Left lung (tissue), 10 donors: ENCODE data around the gene TUBGCP2. TPM values are rescaled to one million over a fixed set of nuclear protein-coding genes. Genes with fewer than 3 reads are reported as not detected.
A peak's percentile ranks its signal among the peaks of the same experiment; 100 is the strongest.

ENCODE experiments used
- ATAC-seq: fragments of 200-7000 bp; cut with Tn5 transposase; one replicate; pipeline ENCODE4 v1.9.1; 2020; ENCODE audit warnings: moderate library complexity
- DNase-seq, 4 donors: peaks; one replicate each; pipeline ENCODE4 v3.0.0-alpha.2; 2013 to 2020
- H3K27ac ChIP-seq, 2 donors: fragments of 200-600 bp; sonication (generic) in 1 of 2; one replicate each; pipeline versions ENCODE4 v1.5.0 to v1.8.0; 2020 to 2021
- H3K27me3 ChIP-seq, 2 donors: fragments of 200-600 bp; sonication (generic) in 1 of 2; one replicate each; pipeline versions ENCODE4 v1.5.0 to v1.8.0; 2020 to 2021
- H3K36me3 ChIP-seq, 2 donors: fragments of 200-600 bp; sonication (generic) in 1 of 2; one replicate each; pipeline versions ENCODE4 v1.5.0 to v1.8.0; 2020 to 2021
- H3K4me1 ChIP-seq, 2 donors: fragments of 200-600 bp; one replicate each; pipeline ENCODE4 v1.8.0; 2021
- H3K4me3 ChIP-seq, 2 donors: fragments of 200-600 bp; sonication (generic) in 1 of 2; one replicate each; pipeline versions ENCODE4 v1.5.0 to v1.8.0; 2020 to 2021; ENCODE audit warnings: mild to moderate bottlenecking in 1 of 2
- H3K9me3 ChIP-seq, 2 donors: fragments of 200-600 bp; sonication (generic) in 1 of 2; one replicate each; pipeline versions ENCODE4 v1.5.0 to v1.8.0; 2020 to 2021
- intact Hi-C, 2 donors: fragments of 100-400 bp; cut with DNase I; formaldehyde crosslinking; loops; one replicate each; pipeline versions ENCODE4 v1.11.2 to v1.14.2; 2022
- polyA plus RNA-seq, 6 donors: library from polyadenylated mRNA; unstranded; fragments of 120-200 nt; gene quantifications; one replicate each; pipeline ENCODE4 v1.2.1, GENCODE V29; 2013; ENCODE audit not compliant: insufficient read length in 6 of 6
- total RNA-seq, 2 donors: library from RNA; stranded (reverse); fragmentation: NEBNext Ultra II Directional; extraction: Animal tissue kit (Norgen Biotek cat#: 25700); gene quantifications; one replicate each; pipeline ENCODE4 v1.2.1, GENCODE V29; 2021
- TF ChIP-seq, protein P1 (sequence below), 2 donors: fragments of 200-600 bp; sonication (generic) in 1 of 2; IDR thresholded peaks; one replicate each; pipeline versions ENCODE4 v1.5.0 to v1.8.0; 2021; ENCODE audit warnings: antibody characterized with exemption in 2 of 2
- donor health status: DM: no; HTN: yes; CAD: no.
- donor health status: DM: no; HTN: no; CAD: no.

Gene TUBGCP2
- total and polyA plus RNA-seq, 8 donors = 44.2 to 62.3 (median 52.1) TPM

- TF ChIP-seq, protein P1, sequence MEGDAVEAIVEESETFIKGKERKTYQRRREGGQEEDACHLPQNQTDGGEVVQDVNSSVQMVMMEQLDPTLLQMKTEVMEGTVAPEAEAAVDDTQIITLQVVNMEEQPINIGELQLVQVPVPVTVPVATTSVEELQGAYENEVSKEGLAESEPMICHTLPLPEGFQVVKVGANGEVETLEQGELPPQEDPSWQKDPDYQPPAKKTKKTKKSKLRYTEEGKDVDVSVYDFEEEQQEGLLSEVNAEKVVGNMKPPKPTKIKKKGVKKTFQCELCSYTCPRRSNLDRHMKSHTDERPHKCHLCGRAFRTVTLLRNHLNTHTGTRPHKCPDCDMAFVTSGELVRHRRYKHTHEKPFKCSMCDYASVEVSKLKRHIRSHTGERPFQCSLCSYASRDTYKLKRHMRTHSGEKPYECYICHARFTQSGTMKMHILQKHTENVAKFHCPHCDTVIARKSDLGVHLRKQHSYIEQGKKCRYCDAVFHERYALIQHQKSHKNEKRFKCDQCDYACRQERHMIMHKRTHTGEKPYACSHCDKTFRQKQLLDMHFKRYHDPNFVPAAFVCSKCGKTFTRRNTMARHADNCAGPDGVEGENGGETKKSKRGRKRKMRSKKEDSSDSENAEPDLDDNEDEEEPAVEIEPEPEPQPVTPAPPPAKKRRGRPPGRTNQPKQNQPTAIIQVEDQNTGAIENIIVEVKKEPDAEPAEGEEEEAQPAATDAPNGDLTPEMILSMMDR (IDR thresholded peaks at IDR 0.05) = no peak
- DNase-seq (peak in 1 of 4 donors; percentile 59), ATAC-seq (no peak)
- Histone ChIP-seq H3K36me3 (peaks cover 0 to 56% of the 10 kb centered on the region in 2 donors), H3K4me3 (no peak overlapping the region), H3K27me3 (no peaks in the 10 kb centered on the region), H3K27ac (no peak overlapping the region), H3K9me3 (no peaks in the 10 kb centered on the region), H3K4me1 (peaks cover 5 to 27% of the 10 kb centered on the region in 2 donors)
- intact Hi-C loops = no loop called here
Observed at GRCh38 chr10:133302230-133302629, 6.4 kb downstream of the TUBGCP2 start.

GRCh38 chr10:133299738-133300137 is 8.9 kb downstream of the TUBGCP2 start:
- TF ChIP-seq, protein P1 (IDR thresholded peaks at IDR 0.05) = no peak
- intact Hi-C loops = no loop called here
- H3K27ac ChIP-seq = no peak overlapping the region
- peaks cover 0 to 80% of the 10 kb centered on the region in 2 donors for H3K36me3 ChIP-seq
- H3K4me3 ChIP-seq = no peak overlapping the region
- H3K4me1 ChIP-seq = peaks cover 0 to 8% of the 10 kb centered on the region in 2 donors
- ATAC-seq (no peak), DNase-seq (peak in 1 of 4 donors; percentile 46)
- H3K27me3 ChIP-seq = no peaks in the 10 kb centered on the region
- H3K9me3 ChIP-seq = no peaks in the 10 kb centered on the region

- peaks cover 0 to 86% of the 10 kb centered on the region in 2 donors for H3K36me3 ChIP-seq
- H3K27ac ChIP-seq = no peak overlapping the region
- H3K27me3 ChIP-seq = no peaks in the 10 kb centered on the region
- intact Hi-C loops = no loop called here
- peaks cover 0 to 7% of the 10 kb centered on the region in 2 donors for H3K4me1 ChIP-seq
- ATAC-seq = no peak
- peak in 1 of 4 donors; percentile 39 for DNase-seq
- TF ChIP-seq, protein P1 (IDR thresholded peaks at IDR 0.05) = no peak
- H3K9me3 ChIP-seq = no peaks in the 10 kb centered on the region
- no peak overlapping the region for H3K4me3 ChIP-seq
Observed at GRCh38 chr10:133299224-133299623, 9.4 kb downstream of the TUBGCP2 start.

- DNase-seq = peak in 1 of 4 donors; percentile 64
- Histone ChIP-seq H3K27ac (no peak overlapping the region), H3K4me1 (peaks cover 0 to 6% of the 10 kb centered on the region in 2 donors), H3K4me3 (no peak overlapping the region), H3K36me3 (peaks cover 0 to 93% of the 10 kb centered on the region in 2 donors), H3K27me3 (no peaks in the 10 kb centered on the region), H3K9me3 (no peaks in the 10 kb centered on the region)
- TF ChIP-seq, protein P1 (IDR thresholded peaks at IDR 0.05) = no peak
- intact Hi-C loops = no loop called here
- no peak for ATAC-seq
Observed at GRCh38 chr10:133298466-133298865, 10.2 kb downstream of the TUBGCP2 start.

GRCh38 chr10:133297504-133297903 is 11.2 kb downstream of the TUBGCP2 start:
- ATAC-seq = no peak
- Histone ChIP-seq H3K27ac (no peak overlapping the region), H3K9me3 (no peaks in the 10 kb centered on the region), H3K4me3 (no peak overlapping the region), H3K4me1 (peaks cover 0 to 16% of the 10 kb centered on the region in 2 donors), H3K36me3 (peaks cover 0 to 100% of the 10 kb centered on the region in 2 donors), H3K27me3 (no peaks in the 10 kb centered on the region)
- DNase-seq = peak in 1 of 4 donors; percentile 59
- intact Hi-C loops = no loop called here
- TF ChIP-seq, protein P1 (IDR thresholded peaks at IDR 0.05) = no peak
